RWPE1 (cell line): ENCODE results near the gene FBXO48.

Source experiments
- CTCF ChIA-PET: fragments of 350-600 bp; sonication (Branson Sonifier 250); formaldehyde crosslinking; extraction: SDS; loops from one replicate; lab custom pipeline; 2021; lab: Yijun Ruan, JAX
- POLR2A ChIA-PET: fragments of 400-600 bp; formaldehyde crosslinking; extraction: SDS; loops from one replicate; lab custom pipeline; 2020; ENCODE audit warnings: antibody characterized with exemption; ENCODE audit not compliant: low non-redundant PET; lab: Yijun Ruan, JAX
- DNase-seq: peaks from one replicate; pipeline ENCODE4 v3.0.0; 2012; ENCODE audit warnings: low spot score
- H3K27ac ChIP-seq: fragments of 450-650 bp; 2 replicates; pipeline ENCODE4 v1.5.1; 2017
- TF ChIP-seq, protein P1 (sequence below): fragments of 450-650 bp; conservative IDR thresholded peaks from 2 replicates; pipeline ENCODE4 v1.5.1; 2017; ENCODE audit warnings: low read depth, mild to moderate bottlenecking

FBXO48 gene

DNA sequence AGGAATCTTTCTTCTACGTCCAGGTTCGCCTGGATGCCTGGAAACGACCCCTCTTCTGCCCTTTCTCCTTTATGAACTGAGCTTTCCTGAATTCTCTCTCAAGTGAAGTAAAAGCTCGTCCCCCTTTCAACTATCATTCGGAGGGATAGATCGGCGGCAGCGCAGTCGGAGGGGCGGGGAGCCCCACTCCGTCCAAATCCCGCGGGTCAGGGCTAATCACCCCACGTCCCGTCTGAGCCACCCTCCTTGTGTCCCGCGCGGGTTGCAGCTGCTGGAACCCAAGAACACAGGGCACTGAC lies 367 bp downstream of the FBXO48 start:
- H3K27ac ChIP-seq = peak overlapping the region; percentile 83
- TF ChIP-seq, protein P1, sequence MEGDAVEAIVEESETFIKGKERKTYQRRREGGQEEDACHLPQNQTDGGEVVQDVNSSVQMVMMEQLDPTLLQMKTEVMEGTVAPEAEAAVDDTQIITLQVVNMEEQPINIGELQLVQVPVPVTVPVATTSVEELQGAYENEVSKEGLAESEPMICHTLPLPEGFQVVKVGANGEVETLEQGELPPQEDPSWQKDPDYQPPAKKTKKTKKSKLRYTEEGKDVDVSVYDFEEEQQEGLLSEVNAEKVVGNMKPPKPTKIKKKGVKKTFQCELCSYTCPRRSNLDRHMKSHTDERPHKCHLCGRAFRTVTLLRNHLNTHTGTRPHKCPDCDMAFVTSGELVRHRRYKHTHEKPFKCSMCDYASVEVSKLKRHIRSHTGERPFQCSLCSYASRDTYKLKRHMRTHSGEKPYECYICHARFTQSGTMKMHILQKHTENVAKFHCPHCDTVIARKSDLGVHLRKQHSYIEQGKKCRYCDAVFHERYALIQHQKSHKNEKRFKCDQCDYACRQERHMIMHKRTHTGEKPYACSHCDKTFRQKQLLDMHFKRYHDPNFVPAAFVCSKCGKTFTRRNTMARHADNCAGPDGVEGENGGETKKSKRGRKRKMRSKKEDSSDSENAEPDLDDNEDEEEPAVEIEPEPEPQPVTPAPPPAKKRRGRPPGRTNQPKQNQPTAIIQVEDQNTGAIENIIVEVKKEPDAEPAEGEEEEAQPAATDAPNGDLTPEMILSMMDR = no peak
- ChIA-PET CTCF (interaction anchor here (1.1 kb wide), 1 partner anchor 8 kb away, joined by 3 read pairs; no protein-coding TSS in a partner anchor), POLR2A (interaction anchor here (0.5 to 0.6 kb wide), 2 partner anchors 341 to 1348 kb away, joined by 3 to 5 read pairs; no protein-coding TSS in a partner anchor)
- DNase-seq = no peak

DNA sequence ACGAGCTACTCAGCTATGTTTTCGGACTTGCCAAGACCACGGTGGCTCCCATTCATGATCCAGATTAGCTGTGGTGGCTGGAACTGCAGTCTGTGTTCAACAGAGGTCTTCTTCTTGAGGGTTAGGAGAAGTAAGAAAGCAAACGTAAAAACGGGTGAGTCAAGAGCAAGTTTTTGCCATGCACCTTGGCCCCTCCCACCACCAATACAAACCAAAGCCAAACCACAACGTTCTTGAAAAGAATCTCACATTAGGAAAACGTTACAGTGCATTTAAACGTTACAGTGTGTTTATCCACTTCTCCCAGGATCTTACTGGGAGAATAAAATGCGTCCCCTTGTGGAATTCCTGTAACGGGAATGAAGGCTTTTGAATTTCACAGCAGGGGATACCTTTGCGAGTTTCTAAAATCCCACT lies 725 bp downstream of the FBXO48 start:
- H3K27ac ChIP-seq = peak overlapping the region; percentile 83
- DNase-seq = no peak
- POLR2A ChIA-PET = interaction anchor here (0.6 kb wide), 1 partner anchor 342 kb away, joined by 5 read pairs; no protein-coding TSS in a partner anchor
- CTCF ChIA-PET = interaction anchor here (1.1 kb wide), 1 partner anchor 8 kb away, joined by 3 read pairs; no protein-coding TSS in a partner anchor
- TF ChIP-seq, protein P1 = peak; percentile 16; the same call in 1 of the 2 replicates

DNA sequence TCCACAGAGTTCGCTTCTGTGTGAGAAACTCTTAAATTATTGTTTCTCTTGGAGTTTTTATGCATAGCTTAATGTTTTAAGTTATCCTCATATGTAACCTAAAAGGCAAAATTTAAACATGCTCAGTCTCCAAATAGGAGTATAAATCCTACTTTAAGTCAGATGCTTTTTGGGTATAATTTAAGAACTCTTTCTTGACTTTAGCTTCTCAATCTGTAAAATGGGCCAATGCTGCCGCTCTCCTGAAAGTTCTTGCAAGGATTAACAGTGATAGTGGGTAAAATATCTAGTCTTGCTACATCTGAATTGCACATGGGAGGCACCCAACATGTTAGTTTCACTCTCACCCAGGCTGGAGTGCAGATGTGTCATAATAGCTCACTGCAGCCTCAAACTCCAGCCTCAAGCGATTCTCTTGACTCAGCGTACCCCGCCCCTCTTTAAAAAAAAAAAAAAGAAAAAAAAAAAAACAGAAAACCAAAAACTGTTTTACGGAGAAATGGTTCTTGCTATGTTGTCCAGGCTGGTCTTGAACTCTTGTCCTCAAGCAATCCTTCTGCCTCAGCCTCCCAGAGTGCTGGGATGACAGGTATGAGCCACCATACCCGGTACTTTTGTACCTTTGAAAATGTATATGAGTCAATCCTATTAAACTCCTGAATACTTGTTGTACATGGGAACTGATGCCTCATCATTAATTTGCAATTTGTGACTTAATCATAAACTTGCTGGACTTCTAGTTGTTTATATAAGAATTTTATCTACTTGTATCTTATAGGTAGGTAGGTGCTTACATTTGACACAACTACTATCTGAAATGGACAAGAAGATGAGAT lies 1.8 kb downstream of the FBXO48 start:
- DNase-seq = no peak
- TF ChIP-seq, protein P1 = no peak
- H3K27ac ChIP-seq = no peak overlapping the region
- CTCF ChIA-PET = interaction anchor here (0.7 to 1.2 kb wide), 4 partner anchors 21 to 460 kb away, joined by 3 to 5 read pairs (median 4); no protein-coding TSS in a partner anchor
- POLR2A ChIA-PET = no interaction called here

DNA sequence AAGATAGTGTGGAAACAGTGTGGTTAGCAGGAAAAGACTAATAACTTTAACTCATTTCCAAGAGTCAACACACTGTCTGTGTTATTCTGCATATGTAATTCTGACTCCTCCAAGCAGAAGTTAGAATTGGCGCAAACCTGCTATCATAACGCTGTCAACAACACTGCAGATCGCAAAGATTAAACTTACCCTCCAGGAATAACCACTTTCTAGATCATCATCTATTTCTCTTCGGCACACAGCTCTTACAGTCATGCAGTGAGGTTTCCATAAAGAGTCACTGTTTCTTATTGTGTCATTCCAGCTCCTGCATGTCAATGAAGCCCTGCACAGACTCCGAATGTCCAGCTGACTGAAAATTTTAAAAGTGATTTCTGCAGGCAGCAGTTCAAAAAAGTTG lies 2.4 kb downstream of the FBXO48 start:
- H3K27ac ChIP-seq = no peak overlapping the region
- ChIA-PET CTCF (interaction anchor here (0.6 to 1.8 kb wide), 5 partner anchors 21 to 454 kb away, joined by 3 to 5 read pairs (median 4); no protein-coding TSS in a partner anchor), POLR2A (no interaction called here)
- no peak for DNase-seq
- TF ChIP-seq, protein P1 = no peak

DNA sequence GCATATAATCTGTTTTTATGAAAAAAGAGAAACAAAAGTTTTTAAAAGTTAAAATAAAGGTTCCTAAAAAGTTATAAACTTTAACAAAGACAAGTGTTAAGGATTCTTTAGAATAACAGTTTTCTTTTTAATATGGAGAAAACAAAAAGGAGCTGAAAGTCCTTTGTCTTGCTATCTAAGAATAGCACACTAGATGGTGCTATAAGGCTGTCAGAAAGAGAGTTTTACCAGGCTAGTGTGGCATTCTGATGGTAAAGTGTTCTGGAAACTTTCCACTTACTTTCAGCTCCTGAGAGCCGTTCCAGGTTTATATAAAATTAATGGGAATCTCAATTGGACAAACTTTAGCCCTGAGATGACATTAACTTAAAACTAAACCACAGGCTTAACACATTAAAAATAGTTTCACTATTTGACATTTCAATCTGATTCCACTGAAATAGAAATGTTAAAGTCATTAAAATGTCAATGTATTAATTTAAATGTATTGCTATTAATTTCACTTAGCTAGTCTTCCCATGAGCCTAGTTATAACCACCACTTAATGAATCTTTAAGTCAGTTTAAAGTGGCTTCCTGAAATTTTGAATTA lies 3.7 kb downstream of the FBXO48 start:
- TF ChIP-seq, protein P1 = peak; percentile 77
- ChIA-PET CTCF (interaction anchor here (0.5 to 1.8 kb wide), 25 partner anchors 9 to 786 kb away, joined by 3 to 11 read pairs (median 4); partner anchors contain the start of gene PROKR1), POLR2A (no interaction called here)
- DNase-seq = no peak
- H3K27ac ChIP-seq = no peak overlapping the region

DNA sequence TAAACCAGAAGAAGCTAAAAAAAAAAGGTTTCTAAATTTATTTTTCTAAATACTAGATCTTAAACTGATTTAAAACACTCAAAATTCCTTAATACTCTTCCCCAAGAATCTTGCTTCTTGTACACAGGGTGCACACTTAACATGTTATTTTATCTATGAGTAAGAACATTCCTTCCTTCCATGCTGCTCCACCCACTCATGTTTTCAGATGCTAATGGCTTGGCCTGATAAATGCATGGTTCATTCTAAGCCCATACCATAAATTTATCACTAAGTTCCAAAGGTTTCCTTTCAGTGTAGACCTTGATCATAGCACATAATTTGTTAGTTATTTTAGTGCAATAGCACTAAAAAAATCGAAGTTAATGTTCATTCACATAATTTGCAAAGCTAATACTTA lies 8.1 kb downstream of the FBXO48 start:
- H3K27ac ChIP-seq = no peak overlapping the region
- ChIA-PET POLR2A (no interaction called here), CTCF (no interaction called here)
- no peak for DNase-seq
- TF ChIP-seq, protein P1 = no peak
